Chondrocyte (in vitro differentiated cells): ENCODE data around the gene SPTBN2. TPM values are rescaled to one million over a fixed set of nuclear protein-coding genes. Genes with fewer than 3 reads are reported as not detected.

Experiments used
- DNase-seq: peaks from one replicate; pipeline ENCODE4 v3.0.0; 2021; ENCODE audit warnings: mixed read lengths, low spot score
- H3K27ac Mint-ChIP-seq: one replicate; pipeline ENCODE4 v1.8.0; 2021; ENCODE audit warnings: mild to moderate bottlenecking, moderate library complexity, mixed read lengths; ENCODE audit not compliant: unreplicated experiment
- H3K27me3 Mint-ChIP-seq: 2 replicates; pipeline ENCODE4 v1.8.0; 2021; ENCODE audit warnings: low read depth, mixed read lengths
- H3K36me3 Mint-ChIP-seq: 2 replicates; pipeline ENCODE4 v1.8.0; 2021; ENCODE audit warnings: low read depth, mixed read lengths
- H3K4me1 Mint-ChIP-seq: 2 replicates; pipeline ENCODE4 v1.8.0; 2021; ENCODE audit warnings: low read depth, mild to moderate bottlenecking, mixed read lengths
- H3K4me3 Mint-ChIP-seq: one replicate; pipeline ENCODE4 v1.8.0; 2021; ENCODE audit warnings: mild to moderate bottlenecking, moderate library complexity, mixed read lengths; ENCODE audit not compliant: unreplicated experiment
- H3K9me3 Mint-ChIP-seq: 2 replicates; pipeline ENCODE4 v1.8.0; 2021; ENCODE audit warnings: low read depth, mixed read lengths
- CTCF ChIP-seq: fragments of 200-600 bp; sonication (generic); IDR thresholded peaks from 2 replicates; pipeline ENCODE4 v1.5.0; 2021; ENCODE audit warnings: antibody characterized with exemption, mild to moderate bottlenecking, moderate library complexity
- total RNA-seq: library from RNA; stranded (reverse); gene quantifications from 3 replicates; pipeline ENCODE4 v1.2.1, GENCODE V29; 2021

SPTBN2 gene
- total RNA-seq, 1 donor from 2014 or later = 15.7 TPM

- peaks cover 44% of the 10 kb centered on the region for H3K4me1 Mint-ChIP-seq
- peak; percentile 98 for DNase-seq
- no peak for TF ChIP-seq CTCF
Observed at GRCh38 chr11:66677599-66678375, 51.2 kb downstream of the SPTBN2 start, which contains the start of gene RBM4B. Gene RBM4B, minus strand, starts transcription at chr11:66677887. Its CDS starts 808 bp downstream, at chr11:66677079.

GRCh38 chr11:66676931-66677598 is 52.0 kb downstream of the SPTBN2 start:
- Mint-ChIP-seq H3K4me1 (peaks cover 44% of the 10 kb centered on the region), H3K4me3 (peak overlapping the region; percentile 91), H3K27ac (peak overlapping the region; percentile 99), H3K36me3 (peaks cover 5% of the 10 kb centered on the region), H3K9me3 (no peaks in the 10 kb centered on the region), H3K27me3 (no peaks in the 10 kb centered on the region)
- no peak for TF ChIP-seq CTCF
- peak; percentile 8 for DNase-seq

More at GRCh38 chr11:66677599-66678375, 51.2 kb downstream of the SPTBN2 start, which contains the start of gene RBM4B:
- H3K27ac Mint-ChIP-seq = peak within 1 kb of the TSS; percentile 99
- peaks cover 5% of the 10 kb centered on the region for H3K36me3 Mint-ChIP-seq
- peak within 1 kb of the TSS; percentile 91 for H3K4me3 Mint-ChIP-seq
- no peaks in the 10 kb centered on the region for H3K9me3 Mint-ChIP-seq
- no peaks in the 10 kb centered on the region for H3K27me3 Mint-ChIP-seq

- peaks cover 5% of the 10 kb centered on the region for H3K36me3 Mint-ChIP-seq
- peak overlapping the region; percentile 99 for H3K27ac Mint-ChIP-seq
- no peaks in the 10 kb centered on the region for H3K27me3 Mint-ChIP-seq
- no peaks in the 10 kb centered on the region for H3K9me3 Mint-ChIP-seq
- H3K4me3 Mint-ChIP-seq = peak overlapping the region; percentile 91
- H3K4me1 Mint-ChIP-seq = peaks cover 44% of the 10 kb centered on the region
- no peak for TF ChIP-seq CTCF
- DNase-seq = peak; percentile 21
Observed at GRCh38 chr11:66676282-66676919, 52.6 kb downstream of the SPTBN2 start.

GRCh38 chr11:66674964-66675602 is 53.9 kb downstream of the SPTBN2 start:
- H3K27me3 Mint-ChIP-seq = no peaks in the 10 kb centered on the region
- H3K36me3 Mint-ChIP-seq = peaks cover 5% of the 10 kb centered on the region
- H3K4me1 Mint-ChIP-seq = peaks cover 44% of the 10 kb centered on the region
- TF ChIP-seq CTCF = no peak
- H3K9me3 Mint-ChIP-seq = no peaks in the 10 kb centered on the region
- DNase-seq = no peak
- no peak overlapping the region for H3K27ac Mint-ChIP-seq
- no peak overlapping the region for H3K4me3 Mint-ChIP-seq

GRCh38 chr11:66670816-66671215 is 58.2 kb downstream of the SPTBN2 start:
- DNase-seq = no peak
- no peak for TF ChIP-seq CTCF
- no peak overlapping the region for H3K4me3 Mint-ChIP-seq
- no peak overlapping the region for H3K27ac Mint-ChIP-seq
- peaks cover 29% of the 10 kb centered on the region for H3K4me1 Mint-ChIP-seq
- H3K27me3 Mint-ChIP-seq = no peaks in the 10 kb centered on the region
- no peaks in the 10 kb centered on the region for H3K9me3 Mint-ChIP-seq
- peaks cover 14% of the 10 kb centered on the region for H3K36me3 Mint-ChIP-seq
